ENCODE data around the gene FAM199X. TPM values are rescaled to one million over a fixed set of nuclear protein-coding genes. Genes with fewer than 3 reads are reported as not detected.

The FAM199X gene
- total RNA-seq, 4 donors from 2014 or later = 10.8 to 37.2 (median 25.4) TPM

- in situ Hi-C loops (cut with MboI; ENCODE audit: low pct_ligation_motif_present in 1 of 4, low pct_unique_long_range_greater_than_20kb in 1 of 4, low sequenced_read_pairs in 3 of 4) (no loop called here), intact Hi-C loops (cut with DNase I; ENCODE audit: low total_unique reads) (no loop called here)
- Histone ChIP-seq H3K27ac (no peak overlapping the region), H3K9me3 (no peaks in the 10 kb centered on the region), H3K4me3 (no peak overlapping the region), H3K36me3 (peaks cover 0 to 9% (median 4%) of the 10 kb centered on the region in 4 donors), H3K4me1 (no peaks in the 10 kb centered on the region), H3K27me3 (no peaks in the 10 kb centered on the region)
- TF ChIP-seq POLR2AphosphoS5 (IDR thresholded peaks at IDR 0.05) = no peak
- TF ChIP-seq EP300 (IDR thresholded peaks at IDR 0.05; ENCODE audit: low read depth) = no peak
- TF ChIP-seq CTCF (IDR thresholded peaks at IDR 0.05) = no peak
- no peak for TF ChIP-seq POLR2A (IDR thresholded peaks at IDR 0.05)
- no peak for DNase-seq
- WGBS, 2 donors (ENCODE audit: low coverage in 1 of 2) = 0 to 56% methylated on average over 1 to 5 of the region's 5 CpGs
Observed at GRCh38 chrX:104189837-104190236, 23.6 kb downstream of the FAM199X start.

- 78% methylated on average over 2 of the region's 2 CpGs; no CpG with 5 or more reads in 1 of the 2 donors for WGBS, 2 donors (ENCODE audit: low coverage in 1 of 2)
- Histone ChIP-seq H3K27me3 (no peaks in the 10 kb centered on the region), H3K27ac (no peak overlapping the region), H3K4me3 (no peak overlapping the region), H3K9me3 (no peaks in the 10 kb centered on the region), H3K36me3 (no peaks in the 10 kb centered on the region), H3K4me1 (no peaks in the 10 kb centered on the region)
- in situ Hi-C loops (cut with MboI; ENCODE audit: low pct_ligation_motif_present in 1 of 4, low pct_unique_long_range_greater_than_20kb in 1 of 4, low sequenced_read_pairs in 3 of 4) = no loop called here
- no peak for DNase-seq
- no peak for TF ChIP-seq CTCF (IDR thresholded peaks at IDR 0.05)
- TF ChIP-seq EP300 (IDR thresholded peaks at IDR 0.05; ENCODE audit: low read depth) = no peak
- TF ChIP-seq POLR2AphosphoS5 (IDR thresholded peaks at IDR 0.05) = no peak
- no peak for TF ChIP-seq POLR2A (IDR thresholded peaks at IDR 0.05)
- intact Hi-C loops (cut with DNase I; ENCODE audit: low total_unique reads) = no loop called here
Observed at GRCh38 chrX:104193485-104193884, 27.2 kb downstream of the FAM199X start.

GRCh38 chrX:104195013-104195412 lies 28.8 kb downstream of the FAM199X start:
- in situ Hi-C loops (cut with MboI; ENCODE audit: low pct_ligation_motif_present in 1 of 4, low pct_unique_long_range_greater_than_20kb in 1 of 4, low sequenced_read_pairs in 3 of 4) (no loop called here), intact Hi-C loops (cut with DNase I; ENCODE audit: low total_unique reads) (no loop called here)
- no peaks in the 10 kb centered on the region for H3K27me3 ChIP-seq
- H3K27ac ChIP-seq = no peak overlapping the region
- no peaks in the 10 kb centered on the region for H3K4me1 ChIP-seq
- no peak overlapping the region for H3K4me3 ChIP-seq
- DNase-seq = no peak
- H3K9me3 ChIP-seq = no peaks in the 10 kb centered on the region
- TF ChIP-seq POLR2AphosphoS5 (IDR thresholded peaks at IDR 0.05) = no peak
- WGBS, 2 donors (ENCODE audit: low coverage in 1 of 2) = 16% methylated on average over 1 of the region's 1 CpG; no CpG with 5 or more reads in 1 of the 2 donors
- H3K36me3 ChIP-seq = no peaks in the 10 kb centered on the region

- no peak overlapping the region for H3K4me3 ChIP-seq
- no peak for DNase-seq
- H3K9me3 ChIP-seq = no peaks in the 10 kb centered on the region
- no peaks in the 10 kb centered on the region for H3K36me3 ChIP-seq
- H3K4me1 ChIP-seq = no peaks in the 10 kb centered on the region
- intact Hi-C loops (cut with DNase I; ENCODE audit: low total_unique reads) (no loop called here), in situ Hi-C loops (cut with MboI; ENCODE audit: low pct_ligation_motif_present in 1 of 4, low pct_unique_long_range_greater_than_20kb in 1 of 4, low sequenced_read_pairs in 3 of 4) (no loop called here)
- 92 to 100% methylated on average over 1 of the region's 1 CpG for WGBS, 2 donors (ENCODE audit: low coverage in 1 of 2)
- no peaks in the 10 kb centered on the region for H3K27me3 ChIP-seq
- no peak for TF ChIP-seq POLR2A (IDR thresholded peaks at IDR 0.05)
- no peak for TF ChIP-seq EP300 (IDR thresholded peaks at IDR 0.05; ENCODE audit: low read depth)
- TF ChIP-seq POLR2AphosphoS5 (IDR thresholded peaks at IDR 0.05) = no peak
- peak; percentile 34 to 77 (median 54) for TF ChIP-seq CTCF (IDR thresholded peaks at IDR 0.05)
- H3K27ac ChIP-seq = no peak overlapping the region
Observed at GRCh38 chrX:104195489-104196084, 29.3 kb downstream of the FAM199X start.

GRCh38 chrX:104205548-104205947 lies 39.3 kb downstream of the FAM199X start:
- WGBS, 2 donors (ENCODE audit: low coverage in 1 of 2) = 81 to 92% methylated on average over 2 to 5 of the region's 5 CpGs

More at GRCh38 chrX:104205548-104205947, 39.3 kb downstream of the FAM199X start:
- no peak for DNase-seq
- in situ Hi-C loops (cut with MboI; ENCODE audit: low pct_ligation_motif_present in 1 of 4, low pct_unique_long_range_greater_than_20kb in 1 of 4, low sequenced_read_pairs in 3 of 4) (no loop called here), intact Hi-C loops (cut with DNase I; ENCODE audit: low total_unique reads) (no loop called here)
- TF ChIP-seq EP300 (IDR thresholded peaks at IDR 0.05; ENCODE audit: low read depth) (no peak), POLR2AphosphoS5 (IDR thresholded peaks at IDR 0.05) (no peak), POLR2A (IDR thresholded peaks at IDR 0.05) (no peak), CTCF (IDR thresholded peaks at IDR 0.05) (no peak)
- H3K4me1 ChIP-seq = no peaks in the 10 kb centered on the region
- H3K27me3 ChIP-seq = no peaks in the 10 kb centered on the region
- H3K9me3 ChIP-seq = no peaks in the 10 kb centered on the region
- H3K27ac ChIP-seq = no peak overlapping the region
- no peak overlapping the region for H3K4me3 ChIP-seq
- no peaks in the 10 kb centered on the region for H3K36me3 ChIP-seq
